Mesothelial cell of epicardium (in vitro differentiated cells): ENCODE measurements around the gene LIMS1. TPM values are rescaled to one million over a fixed set of nuclear protein-coding genes. Genes with fewer than 3 reads are reported as not detected.
A peak's percentile ranks its signal among the peaks of the same experiment; 100 is the strongest.

ENCODE experiments used
- DNase-seq, 2 experiments: peaks; one replicate each; pipeline ENCODE4 v3.0.0; 2021; ENCODE audit warnings: low spot score in 2 of 2; ENCODE audit not compliant: unreplicated experiment in 2 of 2
- H3K27ac Mint-ChIP-seq: 2 replicates; pipeline ENCODE4 v1.8.0; 2021; ENCODE audit warnings: mixed read lengths
- H3K27me3 Mint-ChIP-seq: 2 replicates; pipeline ENCODE4 v1.8.0; 2021; ENCODE audit warnings: low read depth, mixed read lengths
- H3K36me3 Mint-ChIP-seq: 2 replicates; pipeline ENCODE4 v1.8.0; 2021; ENCODE audit warnings: mixed read lengths
- H3K4me1 Mint-ChIP-seq: 2 replicates; pipeline ENCODE4 v1.8.0; 2021; ENCODE audit warnings: mixed read lengths
- H3K4me3 Mint-ChIP-seq: 2 replicates; pipeline ENCODE4 v1.8.0; 2021; ENCODE audit warnings: mild to moderate bottlenecking, moderate library complexity, mixed read lengths
- H3K9me3 Mint-ChIP-seq: 2 replicates; pipeline ENCODE4 v1.8.0; 2021; ENCODE audit warnings: mixed read lengths
- total RNA-seq: library from RNA; stranded (reverse); gene quantifications from 3 replicates; pipeline ENCODE4 v1.2.1, GENCODE V29; 2021
- TF ChIP-seq, protein P1 (sequence below): fragments of 200-600 bp; sonication (generic); IDR thresholded peaks from one replicate; pipeline ENCODE4 v1.5.0; 2021; ENCODE audit warnings: antibody characterized with exemption; ENCODE audit not compliant: unreplicated experiment

Gene LIMS1
- total RNA-seq, 1 donor from 2014 or later = 46.6 TPM

GRCh38 chr2:108586631-108587030, 52.4 kb downstream of the LIMS1 start:
- DNase-seq = no peak
- TF ChIP-seq, protein P1, sequence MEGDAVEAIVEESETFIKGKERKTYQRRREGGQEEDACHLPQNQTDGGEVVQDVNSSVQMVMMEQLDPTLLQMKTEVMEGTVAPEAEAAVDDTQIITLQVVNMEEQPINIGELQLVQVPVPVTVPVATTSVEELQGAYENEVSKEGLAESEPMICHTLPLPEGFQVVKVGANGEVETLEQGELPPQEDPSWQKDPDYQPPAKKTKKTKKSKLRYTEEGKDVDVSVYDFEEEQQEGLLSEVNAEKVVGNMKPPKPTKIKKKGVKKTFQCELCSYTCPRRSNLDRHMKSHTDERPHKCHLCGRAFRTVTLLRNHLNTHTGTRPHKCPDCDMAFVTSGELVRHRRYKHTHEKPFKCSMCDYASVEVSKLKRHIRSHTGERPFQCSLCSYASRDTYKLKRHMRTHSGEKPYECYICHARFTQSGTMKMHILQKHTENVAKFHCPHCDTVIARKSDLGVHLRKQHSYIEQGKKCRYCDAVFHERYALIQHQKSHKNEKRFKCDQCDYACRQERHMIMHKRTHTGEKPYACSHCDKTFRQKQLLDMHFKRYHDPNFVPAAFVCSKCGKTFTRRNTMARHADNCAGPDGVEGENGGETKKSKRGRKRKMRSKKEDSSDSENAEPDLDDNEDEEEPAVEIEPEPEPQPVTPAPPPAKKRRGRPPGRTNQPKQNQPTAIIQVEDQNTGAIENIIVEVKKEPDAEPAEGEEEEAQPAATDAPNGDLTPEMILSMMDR = no peak
- H3K27me3 Mint-ChIP-seq = no peaks in the 10 kb centered on the region
- no peaks in the 10 kb centered on the region for H3K9me3 Mint-ChIP-seq
- no peaks in the 10 kb centered on the region for H3K36me3 Mint-ChIP-seq
- H3K27ac Mint-ChIP-seq = no peak overlapping the region
- no peak overlapping the region for H3K4me3 Mint-ChIP-seq
- peaks cover 23% of the 10 kb centered on the region for H3K4me1 Mint-ChIP-seq

DNA sequence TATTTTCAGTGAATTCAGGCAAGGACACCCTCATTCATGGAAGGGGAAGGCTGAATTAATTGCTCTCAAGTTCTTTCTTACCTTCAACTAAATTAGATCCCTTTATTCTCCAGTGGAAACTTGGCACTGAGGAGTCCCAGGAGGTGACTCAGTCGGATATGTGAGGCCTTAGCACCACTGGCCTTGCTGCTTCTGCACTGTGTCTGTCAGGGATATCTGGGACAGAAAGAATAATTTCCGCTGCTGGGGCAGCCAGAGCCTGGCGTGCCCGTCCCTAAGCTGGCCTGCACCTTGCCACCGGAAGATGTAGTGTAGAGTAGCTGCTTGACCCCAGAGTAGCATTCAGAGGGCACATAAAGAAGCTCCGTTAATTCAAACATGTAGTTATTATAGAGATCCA, 53.4 kb downstream of the LIMS1 start:
- DNase-seq = no peak
- TF ChIP-seq, protein P1 = no peak
- Mint-ChIP-seq H3K36me3 (no peaks in the 10 kb centered on the region), H3K27ac (no peak overlapping the region), H3K9me3 (no peaks in the 10 kb centered on the region), H3K4me3 (no peak overlapping the region), H3K27me3 (no peaks in the 10 kb centered on the region), H3K4me1 (peaks cover 23% of the 10 kb centered on the region)

DNA sequence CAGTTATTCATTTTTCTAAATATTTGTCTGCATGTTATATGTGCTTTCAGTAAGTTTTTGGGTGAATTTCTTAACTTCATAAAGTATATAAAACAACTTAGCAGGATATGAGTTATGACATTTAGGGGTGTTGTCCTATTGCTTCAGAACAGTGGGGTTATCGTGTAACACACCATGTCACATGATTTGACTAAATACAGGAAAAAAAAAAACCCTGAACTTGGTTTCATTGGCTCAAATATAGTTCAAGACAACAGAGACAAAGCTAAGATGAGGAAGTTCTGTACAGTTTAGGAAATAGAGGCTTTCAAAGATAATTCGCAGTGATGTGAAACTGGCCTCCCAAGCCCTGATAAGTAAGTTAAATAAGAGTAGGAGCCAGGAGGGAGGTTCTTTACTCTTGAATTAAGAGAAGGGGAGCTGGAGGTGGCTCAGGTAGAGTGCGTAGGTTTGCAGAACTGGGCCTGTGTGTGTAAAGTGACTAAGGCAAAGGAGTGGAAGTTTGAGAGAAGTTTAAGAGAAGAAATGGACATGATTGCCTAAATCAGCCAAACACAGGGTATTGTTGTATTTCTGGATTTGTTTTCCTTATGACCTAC, 53.9 kb downstream of the LIMS1 start:
- peak overlapping the region; percentile 88 for H3K27ac Mint-ChIP-seq
- H3K9me3 Mint-ChIP-seq = no peaks in the 10 kb centered on the region
- peaks cover 25% of the 10 kb centered on the region for H3K4me1 Mint-ChIP-seq
- no peaks in the 10 kb centered on the region for H3K27me3 Mint-ChIP-seq
- TF ChIP-seq, protein P1 = no peak
- H3K4me3 Mint-ChIP-seq = no peak overlapping the region
- no peaks in the 10 kb centered on the region for H3K36me3 Mint-ChIP-seq
- no peak for DNase-seq

DNA sequence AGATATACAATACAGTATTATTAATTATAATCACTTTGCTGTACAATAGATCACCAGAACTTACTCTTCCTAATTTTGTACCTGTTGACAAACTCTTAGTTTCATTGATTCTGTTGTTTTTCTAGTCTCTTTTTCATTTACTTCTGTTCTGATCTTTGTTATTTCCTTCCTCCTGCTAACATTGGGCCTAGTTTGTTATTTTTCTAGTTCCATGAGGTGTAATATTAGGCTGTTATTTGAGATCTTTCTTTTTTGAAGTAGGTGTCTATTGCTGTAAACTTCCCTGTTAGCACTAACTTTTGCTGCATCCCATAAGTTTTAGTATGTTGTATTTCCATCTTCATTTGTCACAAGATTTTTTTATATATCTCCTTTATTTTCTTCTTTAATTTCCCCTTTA, 55.1 kb downstream of the LIMS1 start:
- Mint-ChIP-seq H3K27ac (peak overlapping the region; percentile 2), H3K4me1 (peaks cover 34% of the 10 kb centered on the region), H3K4me3 (no peak overlapping the region), H3K9me3 (no peaks in the 10 kb centered on the region), H3K36me3 (no peaks in the 10 kb centered on the region), H3K27me3 (no peaks in the 10 kb centered on the region)
- TF ChIP-seq, protein P1 = no peak
- DNase-seq = no peak

DNA sequence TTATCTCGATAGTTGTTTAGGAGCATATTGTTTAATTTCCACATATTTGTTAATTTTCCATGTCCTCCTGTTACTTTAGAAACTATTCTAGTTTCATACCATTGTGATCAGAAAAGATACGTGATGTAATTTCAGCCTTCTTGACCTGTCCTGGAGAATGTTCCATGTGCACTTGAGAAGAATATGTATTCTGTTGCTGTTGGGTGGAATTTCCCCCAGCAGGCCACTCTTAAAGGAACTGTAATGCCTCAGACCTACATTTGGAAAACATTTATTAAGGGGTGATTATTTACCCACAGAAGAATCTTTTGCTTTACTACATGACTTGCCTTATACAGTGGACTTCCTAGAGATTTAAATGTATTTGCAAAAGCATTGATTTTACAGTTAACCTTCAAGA, 55.5 kb downstream of the LIMS1 start:
- TF ChIP-seq, protein P1 = no peak
- H3K27me3 Mint-ChIP-seq = no peaks in the 10 kb centered on the region
- no peak overlapping the region for H3K4me3 Mint-ChIP-seq
- peaks cover 37% of the 10 kb centered on the region for H3K4me1 Mint-ChIP-seq
- no peaks in the 10 kb centered on the region for H3K9me3 Mint-ChIP-seq
- no peak for DNase-seq
- no peaks in the 10 kb centered on the region for H3K36me3 Mint-ChIP-seq
- no peak overlapping the region for H3K27ac Mint-ChIP-seq

DNA sequence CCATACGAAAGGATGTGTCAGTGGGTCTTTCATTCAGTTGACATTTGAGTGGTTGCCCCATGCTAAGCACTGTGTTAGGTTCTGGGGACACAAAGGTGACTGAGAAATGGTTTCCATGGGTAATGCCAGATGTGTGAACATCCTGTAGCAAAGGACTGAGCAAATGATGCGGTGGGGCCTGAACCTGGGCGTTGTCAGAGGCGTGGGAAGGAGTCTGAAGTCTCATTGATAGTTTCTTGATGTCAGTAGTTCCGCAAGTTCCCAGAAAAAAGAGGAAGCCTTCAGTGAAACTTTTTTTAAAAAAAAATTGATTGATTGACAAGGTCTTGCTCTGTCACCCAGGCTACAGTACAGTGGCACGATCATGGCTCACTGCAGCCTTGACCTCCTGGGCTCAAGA, 56.9 kb downstream of the LIMS1 start:
- H3K27ac Mint-ChIP-seq = no peak overlapping the region
- H3K36me3 Mint-ChIP-seq = no peaks in the 10 kb centered on the region
- no peaks in the 10 kb centered on the region for H3K9me3 Mint-ChIP-seq
- TF ChIP-seq, protein P1 = no peak
- H3K27me3 Mint-ChIP-seq = no peaks in the 10 kb centered on the region
- no peak for DNase-seq
- H3K4me3 Mint-ChIP-seq = no peak overlapping the region
- H3K4me1 Mint-ChIP-seq = peaks cover 43% of the 10 kb centered on the region
